Fibroblast of mammary gland (primary cell): ENCODE data around the gene ADSS1.

Experiments used
- DNase-seq: peaks from one replicate; pipeline ENCODE4 v3.0.0-alpha.2; 2010; ENCODE audit warnings: low read depth
- H3K4me3 ChIP-seq: 2 replicates; pipeline ENCODE4 v1.5.1; 2011; ENCODE audit warnings: low read depth, mild to moderate bottlenecking, low read length, moderate library complexity; ENCODE audit not compliant: control insufficient read depth
- CTCF ChIP-seq: conservative IDR thresholded peaks from 2 replicates; pipeline ENCODE4 v1.5.1; 2011; ENCODE audit warnings: low read depth, low read length, inconsistent platforms; ENCODE audit not compliant: control insufficient read depth, insufficient read depth

Gene ADSS1

GRCh38 chr14:104723651-104724406 is at the start of gene ADSS1:
ADSS1 (plus strand) TSS chr14:104724229; CDS start chr14:104724271, 42 bp downstream.
- TF ChIP-seq CTCF = no peak
- no peak for DNase-seq
- peak within 1 kb of the TSS; percentile 42 for H3K4me3 ChIP-seq

- H3K4me3 ChIP-seq = no peak overlapping the region
- no peak for TF ChIP-seq CTCF
- no peak for DNase-seq
Measured at GRCh38 chr14:104675447-104675846, 48.6 kb upstream of the ADSS1 start.

- TF ChIP-seq CTCF = no peak
- no peak for DNase-seq
- H3K4me3 ChIP-seq = no peak overlapping the region
Measured at GRCh38 chr14:104676130-104676693, 47.8 kb upstream of the ADSS1 start.

- no peak for DNase-seq
- H3K4me3 ChIP-seq = peak overlapping the region; percentile 44
- TF ChIP-seq CTCF = no peak
Measured at GRCh38 chr14:104676694-104677511, 47.1 kb upstream of the ADSS1 start.

GRCh38 chr14:104677512-104678332 is 46.3 kb upstream of the ADSS1 start:
- TF ChIP-seq CTCF = no peak
- peak overlapping the region; percentile 44 for H3K4me3 ChIP-seq
- peak; percentile 74 for DNase-seq

GRCh38 chr14:104678346-104678745 is 45.7 kb upstream of the ADSS1 start:
- H3K4me3 ChIP-seq = no peak overlapping the region
- TF ChIP-seq CTCF = no peak
- DNase-seq = no peak
